Neural progenitor cell (in vitro differentiated cells): ENCODE measurements around the gene KIAA0586.

Experiments used
- EZH2 ChIP-seq: fragments of 200-600 bp; sonication (generic); IDR thresholded peaks from 2 replicates; pipeline ENCODE4 v1.6.1; 2017; ENCODE audit warnings: antibody characterized with exemption, mild to moderate bottlenecking, moderate library complexity
- EZH2phosphoT487 ChIP-seq: fragments of 200-600 bp; sonication (generic); IDR thresholded peaks from 2 replicates; pipeline ENCODE4 v1.6.1; 2017; ENCODE audit warnings: antibody characterized with exemption
- TF ChIP-seq, protein P1 (sequence below): fragments of 200-600 bp; sonication (generic); IDR thresholded peaks from 2 replicates; pipeline ENCODE4 v1.5.1; 2017; ENCODE audit warnings: antibody characterized with exemption, mild to moderate bottlenecking

GRCh38 chr14:58598028-58598803 lies 170.7 kb downstream of the KIAA0586 start:
- TF ChIP-seq EZH2 (no peak), EZH2phosphoT487 (no peak)
- TF ChIP-seq, protein P1, sequence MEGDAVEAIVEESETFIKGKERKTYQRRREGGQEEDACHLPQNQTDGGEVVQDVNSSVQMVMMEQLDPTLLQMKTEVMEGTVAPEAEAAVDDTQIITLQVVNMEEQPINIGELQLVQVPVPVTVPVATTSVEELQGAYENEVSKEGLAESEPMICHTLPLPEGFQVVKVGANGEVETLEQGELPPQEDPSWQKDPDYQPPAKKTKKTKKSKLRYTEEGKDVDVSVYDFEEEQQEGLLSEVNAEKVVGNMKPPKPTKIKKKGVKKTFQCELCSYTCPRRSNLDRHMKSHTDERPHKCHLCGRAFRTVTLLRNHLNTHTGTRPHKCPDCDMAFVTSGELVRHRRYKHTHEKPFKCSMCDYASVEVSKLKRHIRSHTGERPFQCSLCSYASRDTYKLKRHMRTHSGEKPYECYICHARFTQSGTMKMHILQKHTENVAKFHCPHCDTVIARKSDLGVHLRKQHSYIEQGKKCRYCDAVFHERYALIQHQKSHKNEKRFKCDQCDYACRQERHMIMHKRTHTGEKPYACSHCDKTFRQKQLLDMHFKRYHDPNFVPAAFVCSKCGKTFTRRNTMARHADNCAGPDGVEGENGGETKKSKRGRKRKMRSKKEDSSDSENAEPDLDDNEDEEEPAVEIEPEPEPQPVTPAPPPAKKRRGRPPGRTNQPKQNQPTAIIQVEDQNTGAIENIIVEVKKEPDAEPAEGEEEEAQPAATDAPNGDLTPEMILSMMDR: no peak
